NCI-H460 (cell line): ENCODE measurements around the gene COL5A3. TPM values are rescaled to one million over a fixed set of nuclear protein-coding genes. Genes with fewer than 3 reads are reported as not detected.
"Not testable (repeated sequence)": the region's sequence is repeated elsewhere in the genome, so short reads cannot be mapped to it uniquely, and the experiment has no call there.

Experiments
- DNase-seq: peaks from one replicate; pipeline ENCODE4 v3.0.0-alpha.2; 2016; ENCODE audit warnings: low read depth; ENCODE audit errors: extremely low read depth
- total RNA-seq: library from RNA; depleted of rRNA; stranded (reverse); fragments of >200 nt; shearing (Covaris generic); gene quantifications from 2 replicates; pipeline ENCODE4 v1.2.3, GENCODE V29; 2014

COL5A3 gene
- total RNA-seq, 1 experiment from 2014 or later = 0.12 TPM

DNA sequence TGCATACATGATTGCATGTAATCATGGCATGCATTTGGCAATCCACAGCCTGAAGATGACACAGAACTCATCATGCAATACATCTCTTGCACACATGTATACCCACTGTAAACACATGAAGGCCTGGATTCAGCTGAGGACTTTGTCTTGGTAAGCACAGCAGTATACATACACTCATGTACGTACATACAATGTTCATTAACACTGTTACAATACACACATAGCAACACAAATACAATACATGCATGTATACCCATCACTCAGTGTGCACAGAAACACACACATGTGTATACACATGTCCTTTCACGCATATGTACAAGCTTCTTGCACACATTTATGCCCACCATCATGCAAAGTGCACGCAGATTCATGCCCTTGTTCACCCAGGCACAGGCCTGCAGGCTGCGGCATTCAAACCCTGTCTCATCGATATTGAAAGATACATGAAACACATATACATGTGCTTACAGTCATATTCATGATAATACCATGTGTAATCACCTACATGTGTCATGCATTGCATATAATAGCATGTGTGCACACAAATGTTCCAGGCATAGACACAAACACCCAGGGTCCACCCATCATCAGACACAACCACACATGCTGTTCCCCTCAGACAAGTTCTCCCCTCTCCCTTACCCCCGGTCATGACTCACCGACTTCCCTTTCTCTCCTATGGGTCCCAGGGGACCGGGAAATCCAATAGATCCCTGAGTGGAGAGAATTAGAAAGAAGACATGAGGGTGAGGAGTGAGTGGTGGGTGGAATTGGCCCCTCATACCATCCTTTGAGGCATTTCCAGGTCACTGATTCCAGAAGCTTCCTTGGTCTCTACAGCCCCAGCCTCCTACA is 28.7 kb downstream of the COL5A3 start:
- no peak for DNase-seq

DNA sequence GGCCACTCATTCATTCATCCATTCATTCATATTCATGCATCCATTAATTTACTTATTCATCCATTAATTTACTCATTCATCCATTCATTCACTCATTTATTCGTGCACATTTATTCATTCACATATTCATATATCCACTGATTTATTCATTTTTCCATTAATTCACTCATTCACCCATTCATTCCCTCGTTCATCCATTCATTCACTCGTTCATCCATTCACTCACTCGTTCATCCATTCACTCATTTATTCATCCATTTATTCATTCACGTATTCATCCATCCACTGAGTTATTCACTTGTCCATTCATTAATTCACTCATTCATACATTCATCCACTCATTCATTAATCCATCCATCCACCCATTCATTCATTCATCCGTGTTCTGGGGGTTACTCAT is 38.2 kb downstream of the COL5A3 start:
- no peak for DNase-seq

DNA sequence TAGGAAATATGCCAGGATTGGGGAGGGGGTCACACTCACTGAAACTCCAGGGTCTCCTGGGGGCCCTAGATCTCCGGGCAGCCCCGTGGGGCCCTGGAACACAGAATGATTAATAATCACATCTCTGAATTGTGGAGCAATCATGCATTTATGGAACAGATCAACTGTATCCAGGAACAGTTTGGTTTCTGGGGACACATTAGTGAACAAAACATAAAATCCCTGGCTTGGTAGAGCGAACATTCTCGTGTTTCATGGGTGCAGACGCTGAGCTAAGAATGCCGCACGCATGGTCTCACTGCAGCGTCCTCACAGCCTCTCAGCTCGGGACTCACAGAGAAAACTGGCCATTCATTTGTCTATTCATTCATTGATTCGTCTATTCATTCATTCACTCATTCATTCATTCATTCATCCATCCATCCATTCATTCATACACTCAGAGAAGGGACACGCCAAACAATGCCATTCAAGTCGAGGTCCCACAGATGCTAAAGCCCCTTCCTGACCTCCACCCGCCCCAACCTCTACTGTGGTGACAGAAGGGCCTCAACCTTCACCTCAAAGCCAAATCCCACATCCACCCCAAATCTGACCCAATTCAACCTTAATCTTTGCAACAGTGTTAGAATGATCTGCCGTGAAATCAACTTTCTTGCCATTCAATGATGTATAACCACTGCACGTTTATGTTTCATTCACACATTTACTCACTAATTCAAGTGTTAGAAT is 39.0 kb downstream of the COL5A3 start:
- no peak for DNase-seq

DNA sequence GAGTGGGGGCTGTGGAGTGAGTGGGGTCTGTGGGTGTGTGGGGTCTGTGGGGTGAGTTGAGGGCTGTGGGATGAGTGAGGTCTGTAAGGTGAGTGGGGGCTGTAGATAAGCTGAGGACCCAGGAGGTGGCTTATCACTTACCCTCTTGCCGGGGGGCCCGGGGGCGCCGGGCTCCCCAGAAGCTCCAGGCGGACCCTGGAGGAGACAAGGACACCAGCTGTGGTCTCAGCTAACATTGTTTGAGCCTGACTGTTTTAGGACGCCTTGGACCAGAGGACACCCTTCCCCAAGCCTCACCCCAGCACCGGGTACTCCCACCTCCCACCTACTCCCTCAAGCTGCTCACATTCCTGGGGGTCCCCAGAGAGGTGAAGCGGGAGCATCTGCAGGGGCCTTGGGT is 39.8 kb downstream of the COL5A3 start:
- no peak for DNase-seq

DNA sequence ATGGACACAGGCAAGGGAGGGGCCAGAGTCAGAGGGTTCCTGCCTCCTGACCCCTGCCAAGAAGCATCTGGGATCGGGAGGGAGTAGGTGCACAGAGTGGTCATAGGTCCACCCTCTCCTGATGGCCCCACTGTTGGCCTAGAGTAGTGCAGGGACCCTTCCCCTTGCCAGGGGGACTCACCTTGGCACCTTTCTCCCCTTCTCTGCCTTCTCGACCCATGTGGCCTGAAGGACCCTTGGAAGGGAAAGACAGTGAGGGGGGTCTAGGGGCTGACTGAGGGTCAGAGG is 40.7 kb downstream of the COL5A3 start:
- DNase-seq = no peak

DNA sequence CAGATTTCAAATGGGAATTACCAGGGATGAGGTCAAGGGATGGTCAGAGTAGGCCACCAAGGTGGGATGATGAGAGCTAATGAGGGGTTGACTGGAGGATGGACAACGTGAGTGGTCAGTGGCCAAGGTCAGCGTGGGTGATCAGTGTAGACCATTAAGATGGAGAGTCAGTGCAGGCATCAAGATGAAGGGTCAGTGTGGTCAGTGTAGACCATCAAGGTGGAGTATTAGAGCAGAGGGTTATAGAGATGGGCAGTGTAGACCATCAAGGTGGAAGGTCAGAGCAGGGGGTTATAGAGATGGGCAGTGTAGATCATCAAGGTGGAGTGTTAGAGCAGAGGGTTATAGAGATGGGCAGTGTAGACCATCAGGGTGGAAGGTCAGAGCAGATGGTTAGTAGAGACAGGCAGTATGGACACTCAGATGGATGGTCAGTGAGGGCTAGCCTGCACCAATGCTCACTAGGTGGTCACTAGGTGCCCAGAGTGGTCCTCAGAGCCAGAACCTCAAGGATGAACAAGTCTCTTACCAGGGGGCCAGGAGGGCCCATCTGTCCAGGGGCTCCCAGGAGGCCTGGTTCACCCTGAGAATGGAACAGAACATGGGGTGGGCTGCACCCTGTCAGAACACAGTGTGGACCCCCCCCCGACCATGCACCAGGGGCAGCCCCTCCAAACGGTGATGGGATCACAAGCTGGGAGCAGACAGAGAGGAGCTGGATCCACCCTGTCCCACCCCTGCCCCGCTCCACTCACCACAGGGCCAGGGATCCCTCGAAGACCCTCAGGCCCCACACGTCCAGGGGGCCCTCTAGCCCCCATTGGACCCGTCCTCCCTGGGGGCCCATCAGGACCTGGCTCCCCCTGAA is 41.2 kb downstream of the COL5A3 start:
- no peak for DNase-seq

DNA sequence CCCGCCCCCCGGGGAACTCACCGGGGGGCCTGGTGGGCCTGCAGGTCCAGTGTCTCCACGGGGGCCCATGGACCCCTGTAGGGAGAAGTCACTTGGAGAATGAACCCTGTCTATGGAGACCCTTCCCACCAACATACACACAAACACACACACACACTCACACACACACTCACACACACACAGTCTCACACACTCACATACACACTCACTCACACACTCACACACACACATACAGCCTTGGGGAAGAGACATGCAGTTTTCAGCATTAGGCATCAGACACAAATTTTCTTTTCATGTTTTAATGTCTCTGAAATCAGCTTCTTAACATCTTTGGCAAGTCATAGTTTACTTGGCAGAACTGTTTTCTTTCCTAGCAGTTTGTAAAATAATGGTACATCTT is 43.0 kb downstream of the COL5A3 start:
- no peak for DNase-seq

DNA sequence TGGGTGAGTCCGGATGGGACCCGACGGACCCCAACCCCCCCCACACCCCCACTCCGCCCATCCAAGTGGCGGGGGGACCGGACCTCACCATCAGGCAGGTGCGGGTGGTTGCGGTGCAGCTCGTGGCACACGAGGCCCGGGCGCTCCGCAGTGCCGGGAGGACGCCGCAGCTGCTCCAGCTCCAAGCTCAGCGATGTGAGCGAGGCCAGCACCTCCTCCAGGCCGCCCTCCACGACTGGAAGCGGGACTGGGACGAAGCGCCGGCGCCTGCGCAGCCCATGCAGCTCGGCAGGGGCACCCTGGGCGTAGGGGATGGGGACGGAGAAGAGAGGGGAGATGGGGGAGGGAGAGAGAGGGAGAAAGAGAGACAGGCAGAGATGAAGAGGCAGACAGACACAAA is 43.9 kb downstream of the COL5A3 start:
- DNase-seq = no peak

DNA sequence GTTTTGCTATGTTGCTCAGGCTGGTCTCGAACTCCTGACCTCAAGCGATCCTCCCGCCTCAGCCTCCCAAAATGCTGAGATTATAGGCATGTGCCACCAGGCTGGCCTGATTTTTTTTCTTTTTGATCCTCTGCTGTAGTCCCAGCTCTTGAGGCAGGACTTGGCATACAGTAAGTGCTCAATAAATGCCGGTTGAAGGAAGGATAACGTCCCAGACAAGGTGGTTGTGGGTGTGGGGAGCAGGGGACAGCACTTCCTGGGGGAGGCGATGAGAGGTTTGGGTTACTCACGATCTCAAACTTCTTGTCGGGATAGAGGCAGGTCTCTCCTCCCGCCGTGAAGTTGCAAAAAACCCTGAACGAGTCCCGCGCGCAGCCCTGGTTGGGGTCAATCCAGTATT is 44.3 kb downstream of the COL5A3 start:
- no peak for DNase-seq

DNA sequence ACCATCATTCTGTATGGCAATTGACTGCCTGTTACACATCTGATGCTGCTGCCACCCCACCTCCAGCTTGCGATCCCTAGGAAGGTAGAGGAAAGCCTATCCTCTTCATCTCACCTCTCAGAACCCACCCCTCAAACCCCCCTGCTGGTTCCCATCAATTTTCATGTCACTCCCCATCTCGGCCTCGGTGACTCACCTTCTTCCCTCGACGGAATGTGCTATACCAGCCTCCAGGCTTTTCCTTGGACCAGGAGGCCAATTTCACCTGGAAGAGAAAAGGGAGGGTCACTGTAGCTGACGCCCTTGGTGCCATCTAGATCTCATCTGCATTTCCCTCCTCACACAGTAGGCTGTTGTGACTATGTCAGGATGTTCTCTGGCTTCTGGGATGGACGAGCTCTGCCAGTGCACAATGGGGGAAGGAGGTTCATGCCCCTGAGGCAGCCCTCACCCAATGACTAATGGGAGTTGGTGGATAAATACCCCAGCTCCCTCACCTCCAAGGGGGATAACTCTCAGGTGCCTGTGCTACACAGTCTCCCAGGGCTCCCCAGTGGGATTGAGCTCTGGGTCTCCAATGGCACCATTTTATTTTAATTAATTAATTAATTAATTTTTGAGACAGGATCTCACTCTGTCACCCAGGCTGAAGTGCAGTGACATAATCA is 47.5 kb downstream of the COL5A3 start:
- no peak for DNase-seq

DNA sequence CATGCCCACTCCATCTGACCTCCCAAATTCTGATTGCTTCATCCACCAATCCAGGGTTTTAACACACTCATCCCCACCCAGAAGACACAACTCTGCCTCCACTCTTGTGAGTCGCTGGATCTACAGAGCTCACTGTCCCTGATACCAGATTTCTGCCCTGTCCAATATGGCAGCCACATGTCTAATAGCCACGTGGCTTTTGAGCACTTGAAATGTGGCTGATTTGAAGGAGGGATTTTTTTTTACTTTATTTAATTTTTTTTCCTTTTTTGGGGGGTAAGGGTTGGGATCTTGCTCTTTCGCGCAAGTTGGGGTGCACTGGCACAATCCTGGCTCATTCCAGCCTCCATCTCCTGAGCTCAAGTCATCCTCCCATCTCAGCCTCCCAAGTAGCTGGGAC is 49.2 kb downstream of the COL5A3 start:
- no peak for DNase-seq

DNA sequence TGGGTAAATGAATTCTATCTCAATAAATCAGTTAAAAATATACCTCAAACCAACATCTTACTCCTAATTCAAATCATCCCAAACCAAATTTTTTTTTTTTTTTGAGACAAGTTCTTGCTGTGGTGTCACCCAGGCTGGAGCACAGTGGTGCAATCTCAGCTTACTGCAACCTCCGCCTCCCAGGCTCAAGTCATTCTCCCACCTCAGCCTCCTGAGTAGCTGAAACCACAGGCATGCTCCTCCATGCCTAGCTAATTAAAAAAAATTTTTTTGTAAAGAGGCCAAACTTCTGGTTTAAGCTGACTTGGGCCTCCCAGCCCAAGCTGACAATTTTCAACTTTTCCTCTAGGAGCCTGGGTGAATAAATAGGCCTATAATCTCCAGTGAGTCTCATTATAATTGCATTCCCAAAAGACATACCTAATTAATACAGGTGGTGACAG is 51.9 kb downstream of the COL5A3 start:
- no peak for DNase-seq

DNA sequence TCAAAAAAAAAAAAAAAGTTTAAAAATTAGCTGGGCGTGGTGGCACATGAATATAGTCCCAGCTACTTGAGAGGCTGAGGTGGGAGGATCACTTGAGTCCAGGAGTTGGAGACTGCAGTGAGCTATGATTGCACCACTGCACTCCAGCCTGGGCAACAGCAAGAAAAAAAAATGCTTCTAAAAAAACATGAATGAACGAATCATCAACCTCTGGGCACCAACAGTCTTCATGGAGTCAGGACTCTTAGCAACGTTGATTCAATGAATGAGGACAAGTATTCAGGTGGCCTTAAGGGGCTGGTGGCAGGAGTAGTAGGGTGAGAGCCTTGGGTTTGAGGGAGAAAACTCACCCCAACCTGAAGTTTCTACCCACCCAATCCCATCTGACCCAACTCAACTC is 53.3 kb downstream of the COL5A3 start:
- no peak for DNase-seq

DNA sequence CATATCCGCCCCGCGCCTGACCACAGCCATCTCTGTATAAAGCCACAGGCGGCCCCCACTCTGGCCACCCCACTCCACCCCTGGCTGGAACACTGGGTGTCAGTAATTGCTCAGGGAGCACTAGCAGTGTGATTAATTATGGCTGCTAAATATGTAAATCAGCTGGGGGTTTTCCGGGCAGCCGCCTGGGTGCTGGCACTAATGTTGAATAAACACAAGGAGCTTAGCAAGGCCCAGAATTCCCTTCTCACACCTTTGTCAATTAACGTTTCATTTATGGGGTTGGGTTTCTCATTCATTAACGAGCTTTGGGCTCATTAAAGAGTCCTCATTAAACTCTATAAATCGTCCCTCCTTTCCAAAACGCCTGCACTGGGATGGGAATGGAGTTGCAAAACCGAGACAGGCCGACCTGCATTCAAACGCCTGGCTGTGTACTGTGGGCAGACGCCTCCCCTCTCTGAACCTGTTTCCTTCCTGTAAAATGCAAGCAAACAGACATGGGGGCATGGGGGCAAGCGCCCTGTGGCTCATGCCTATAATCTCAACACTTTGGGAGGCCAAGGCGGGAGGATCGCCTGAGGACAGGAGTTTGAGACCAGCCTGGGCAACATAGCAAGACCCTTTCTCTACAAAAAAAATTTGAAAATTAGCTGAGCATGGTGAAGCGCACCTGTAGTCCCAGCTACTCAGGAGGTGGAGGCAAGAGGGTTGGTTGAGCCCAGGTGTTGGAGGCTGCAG is 56.3 kb downstream of the COL5A3 start:
- no peak for DNase-seq

DNA sequence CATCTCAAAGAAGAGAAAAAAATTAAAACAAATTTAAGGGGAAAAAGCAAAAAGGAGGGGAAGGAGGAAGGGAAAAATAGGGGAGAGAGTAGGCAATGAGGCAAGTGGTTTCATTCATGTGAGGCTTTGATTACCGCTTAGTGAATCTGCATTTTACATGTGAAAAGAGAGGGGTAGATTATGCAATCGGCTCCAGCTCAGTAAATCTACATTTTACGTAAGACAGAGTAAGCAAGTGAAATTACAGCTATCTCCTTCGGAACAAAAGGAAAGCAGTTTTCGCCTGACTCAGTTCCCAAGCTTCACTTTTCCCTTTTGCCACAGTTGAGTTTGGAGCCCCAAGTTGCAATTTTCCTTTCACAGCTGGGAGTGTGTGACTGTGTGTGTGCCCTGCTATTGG is 58.0 kb downstream of the COL5A3 start:
- no peak for DNase-seq

DNA sequence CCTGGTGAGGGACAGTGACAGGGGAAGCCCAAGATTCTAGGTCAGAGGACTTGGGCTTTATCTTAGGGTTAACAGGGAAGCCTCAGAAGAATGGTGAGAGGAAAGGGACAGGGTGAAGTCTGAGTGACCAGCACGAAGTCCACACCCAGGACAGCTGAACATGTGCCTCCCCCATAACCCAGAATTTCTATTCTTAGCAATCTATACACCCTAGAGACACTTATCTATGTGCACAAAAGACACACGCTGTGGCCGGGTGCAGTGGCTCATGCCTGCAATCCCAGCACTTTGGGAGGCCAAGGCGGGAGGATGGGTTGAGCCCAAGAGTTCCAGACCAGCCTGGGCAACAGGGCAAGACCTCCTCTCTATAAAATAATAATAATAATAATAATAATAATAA is 62.9 kb downstream of the COL5A3 start:
- no peak for DNase-seq

DNA sequence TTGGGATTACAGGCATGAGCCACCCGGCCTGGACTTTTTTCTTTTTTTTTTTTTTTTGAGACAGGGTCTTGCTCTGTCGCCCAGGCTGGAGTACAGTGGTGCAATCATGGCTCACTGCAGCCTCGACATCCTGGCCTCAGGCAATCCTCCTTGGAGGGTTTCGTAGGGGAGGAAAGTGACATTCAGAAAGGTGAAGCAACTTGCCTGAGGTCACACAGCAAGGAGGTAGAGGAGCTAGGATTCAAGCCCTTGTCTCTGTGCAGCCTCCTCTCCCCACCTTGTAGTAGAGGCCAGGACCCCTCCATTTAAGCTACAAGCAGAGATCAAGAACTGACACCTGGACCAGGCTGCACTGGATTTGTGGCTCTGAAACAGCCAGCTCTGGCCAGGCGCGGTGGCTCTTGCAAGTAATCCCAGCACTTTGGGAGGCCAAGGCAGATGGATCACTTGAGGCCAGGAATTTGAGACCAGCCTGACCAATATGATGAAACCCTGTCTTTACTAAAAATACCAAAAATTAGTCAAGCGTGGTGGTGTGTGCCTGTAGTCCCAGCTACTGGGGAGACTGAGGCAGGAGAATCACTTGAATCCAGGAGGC is 63.7 kb downstream of the COL5A3 start:
- DNase-seq = not testable (repeated sequence)

DNA sequence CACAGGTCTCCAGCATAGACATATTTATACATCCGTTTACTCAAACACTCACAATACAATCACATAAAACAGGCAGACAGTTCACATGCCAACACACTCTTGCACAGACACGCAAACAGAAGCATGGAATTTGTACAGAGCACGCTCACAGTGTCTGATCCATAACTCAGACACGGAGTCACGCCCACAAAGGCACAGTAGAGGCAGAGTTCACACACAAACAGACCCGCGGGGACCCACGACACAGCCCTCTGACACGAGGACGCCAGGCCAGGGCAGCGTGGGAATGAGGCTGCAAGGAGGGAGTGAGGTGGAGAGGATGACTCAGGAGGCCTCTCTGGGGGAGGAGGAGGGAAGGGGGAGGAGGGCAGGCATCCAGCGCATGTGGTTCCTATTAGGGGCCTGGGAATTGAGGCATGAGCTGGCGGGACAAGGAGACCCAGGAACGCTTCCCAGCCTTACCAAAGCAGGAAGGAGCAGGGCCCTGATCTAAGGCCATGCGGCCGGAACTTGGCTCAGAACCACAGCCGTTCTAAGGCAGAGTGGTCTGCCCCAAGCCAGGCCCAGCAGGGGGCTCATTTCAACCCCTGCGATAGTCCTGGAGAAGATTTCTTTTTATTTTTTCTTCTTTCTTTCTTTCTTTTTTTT is 64.9 kb downstream of the COL5A3 start:
- DNase-seq = peak; percentile 12

DNA sequence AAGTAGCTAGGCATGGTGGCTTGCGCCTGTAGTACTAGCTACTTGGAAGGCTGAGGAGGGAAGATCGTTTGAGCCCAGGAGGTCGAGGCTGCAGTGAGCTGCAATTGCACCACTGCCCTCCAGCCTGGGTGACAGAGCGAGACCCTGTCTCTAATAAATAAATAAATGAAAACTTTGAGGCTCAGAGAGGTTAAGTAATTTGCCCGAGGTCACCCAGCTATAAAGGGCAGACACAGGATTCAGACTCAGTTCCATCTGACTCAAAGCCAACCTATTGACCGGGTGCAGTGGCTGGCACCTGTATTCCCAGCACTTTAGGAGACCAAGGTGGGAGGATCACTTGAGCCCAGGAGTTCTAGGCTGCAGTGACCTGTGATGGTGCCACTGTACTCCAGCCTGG is 66.6 kb downstream of the COL5A3 start:
- DNase-seq = no peak
